Keratinocyte (primary cell): ENCODE data around the gene POU4F1. TPM values are rescaled to one million over a fixed set of nuclear protein-coding genes. Genes with fewer than 3 reads are reported as not detected.

Experiments
- DNase-seq: peaks from one replicate; pipeline ENCODE4 v3.0.0-alpha.2; 2011; ENCODE audit warnings: low read depth, missing footprints, low spot score
- FAIRE-seq: peaks from 2 replicates; lab custom pipeline; 2011; peaks lifted over from hg19 to GRCh38; lab: Jason Lieb, UNC
- H2AFZ ChIP-seq: 2 replicates; pipeline ENCODE4 v1.6.0; 2012; ENCODE audit warnings: low read length, control low read depth, inconsistent platforms; ENCODE audit not compliant: control insufficient read depth
- H3K27ac ChIP-seq: 2 replicates; pipeline ENCODE4 v1.5.1; 2011; ENCODE audit warnings: low read length; ENCODE audit not compliant: control insufficient read depth, insufficient read depth
- H3K27me3 ChIP-seq: 3 replicates; pipeline ENCODE4 v1.6.0; 2011; ENCODE audit warnings: low read length; ENCODE audit not compliant: control insufficient read depth, insufficient read depth; ENCODE audit errors: extremely low read depth
- H3K36me3 ChIP-seq, 2 experiments: 2 replicates in 1 of 2; 3 replicates in 1 of 2; pipeline ENCODE4 v1.5.1; 2011; ENCODE audit warnings: low read length in 2 of 2, mild to moderate bottlenecking in 1 of 2; ENCODE audit not compliant: control insufficient read depth in 2 of 2, insufficient read depth in 2 of 2; ENCODE audit errors: extremely low read depth in 1 of 2
- H3K4me1 ChIP-seq: 3 replicates; pipeline ENCODE4 v1.5.1; 2011; ENCODE audit warnings: low read length; ENCODE audit not compliant: control insufficient read depth, insufficient read depth; ENCODE audit errors: extremely low read depth
- H3K4me2 ChIP-seq: 3 replicates; pipeline ENCODE4 v1.6.0; 2011; ENCODE audit warnings: low read depth, low read length; ENCODE audit not compliant: control insufficient read depth, insufficient read depth; ENCODE audit errors: extremely low read depth
- H3K4me3 ChIP-seq, 3 experiments: fragments of 200-600 bp in 1 of 3; sonication (generic) in 1 of 3; 2 replicates in 2 of 3; 3 replicates in 1 of 3; pipeline ENCODE4 v1.5.1; 2011 to 2016; ENCODE audit warnings: low read length in 3 of 3, mild to moderate bottlenecking in 3 of 3, control low read depth in 2 of 3, inconsistent platforms in 1 of 3, low read depth in 1 of 3, mixed read lengths in 1 of 3, mixed run types in 1 of 3, moderate library complexity in 1 of 3; ENCODE audit not compliant: control insufficient read depth in 2 of 3, insufficient read depth in 2 of 3; ENCODE audit errors: extremely low read depth in 1 of 3
- H3K79me2 ChIP-seq: 2 replicates; pipeline ENCODE4 v1.6.0; 2012; ENCODE audit warnings: low read length; ENCODE audit not compliant: control insufficient read depth, insufficient read depth
- H3K9ac ChIP-seq: 3 replicates; pipeline ENCODE4 v1.6.0; 2011; ENCODE audit warnings: low read length; ENCODE audit not compliant: control insufficient read depth, insufficient read depth; ENCODE audit errors: extremely low read depth
- H3K9me1 ChIP-seq: 3 replicates; pipeline ENCODE4 v1.6.0; 2011; ENCODE audit warnings: low read length; ENCODE audit not compliant: control insufficient read depth, insufficient read depth; ENCODE audit errors: extremely low read depth
- H3K9me3 ChIP-seq: 2 replicates; pipeline ENCODE4 v1.5.1; 2012; ENCODE audit warnings: low read depth, low read length; ENCODE audit not compliant: control insufficient read depth
- H4K20me1 ChIP-seq: 3 replicates; pipeline ENCODE4 v1.6.0; 2011; ENCODE audit warnings: low read length; ENCODE audit not compliant: control insufficient read depth, insufficient read depth; ENCODE audit errors: extremely low read depth
- CTCF ChIP-seq, 3 experiments: IDR thresholded peaks in 1 of 3; conservative IDR thresholded peaks in 1 of 3; optimal IDR thresholded peaks in 1 of 3; 2 replicates in 2 of 3; 3 replicates in 1 of 3; pipeline versions ENCODE3 to v1.5.1; 2011; ENCODE audit warnings: low read length in 3 of 3, mild to moderate bottlenecking in 3 of 3, moderate library complexity in 2 of 3, control low read depth in 1 of 3, inconsistent platforms in 1 of 3; ENCODE audit not compliant: insufficient read depth in 2 of 3; ENCODE audit errors: extremely low read depth in 1 of 3
- EZH2 ChIP-seq: IDR thresholded peaks from one replicate; pipeline ENCODE4 v1.6.1; 2012; ENCODE audit warnings: inconsistent platforms, mild to moderate bottlenecking, low read length, moderate library complexity
- dilution Hi-C: fragments of 300-500 bp; cut with MboI; formaldehyde crosslinking; loops from one replicate; pipeline ENCODE4 v1.7.0; 2020; ENCODE audit warnings: low sequenced_read_pairs; ENCODE audit not compliant: extremely low pct_ligation_motif_present
- polyA plus RNA-seq, 5 experiments: library from polyadenylated mRNA; depleted of rRNA in 3 of 5; stranded (reverse) in 3 of 5; stranded (forward) in 1 of 5; unstranded in 1 of 5; fragments of >200 nt; gene quantifications; 1 replicate in 1 of 5; 2 replicates in 3 of 5; 3 replicates in 1 of 5; pipeline versions ENCODE4 v1.2.1 to v1.2.3, GENCODE V29; 2011 to 2012; ENCODE audit warnings: missing spikeins in 2 of 5, low read depth in 1 of 5, low replicate concordance in 1 of 5

The POU4F1 gene
- polyA plus RNA-seq, 1 donor (not counting 4 experiments of a cell fraction or from before 2014, with no cell fraction given), result not detected

GRCh38 chr13:78566631-78567030, 36.7 kb downstream of the POU4F1 start:
- H3K9me3 ChIP-seq, result no peaks in the 10 kb centered on the region
- H3K4me2 ChIP-seq, result no peak overlapping the region
- H3K27ac ChIP-seq, result no peak overlapping the region
- H3K9me1 ChIP-seq, result no peaks in the 10 kb centered on the region
- no peaks in the 10 kb centered on the region for H3K4me1 ChIP-seq
- H4K20me1 ChIP-seq, result no peaks in the 10 kb centered on the region
- H2AFZ ChIP-seq, result no peak overlapping the region
- TF ChIP-seq CTCF (optimal IDR thresholded peaks at IDR 0.05 in 1 of 3, IDR thresholded peaks at IDR 0.05 in 1 of 3, conservative IDR thresholded peaks at IDR 0.05 in 1 of 3; ENCODE audit: extremely low read depth in 1 of 3, insufficient read depth in 2 of 3, low read length in 3 of 3) (no peak), EZH2 (no peak)
- DNase-seq (no peak), FAIRE-seq (no peak)
- no peaks in the 10 kb centered on the region for H3K79me2 ChIP-seq
- H3K9ac ChIP-seq, result no peak overlapping the region
- dilution Hi-C loops, result no loop called here
- no peak overlapping the region for H3K4me3 ChIP-seq
- H3K36me3 ChIP-seq, result no peaks in the 10 kb centered on the region
- H3K27me3 ChIP-seq, result no peaks in the 10 kb centered on the region

DNA sequence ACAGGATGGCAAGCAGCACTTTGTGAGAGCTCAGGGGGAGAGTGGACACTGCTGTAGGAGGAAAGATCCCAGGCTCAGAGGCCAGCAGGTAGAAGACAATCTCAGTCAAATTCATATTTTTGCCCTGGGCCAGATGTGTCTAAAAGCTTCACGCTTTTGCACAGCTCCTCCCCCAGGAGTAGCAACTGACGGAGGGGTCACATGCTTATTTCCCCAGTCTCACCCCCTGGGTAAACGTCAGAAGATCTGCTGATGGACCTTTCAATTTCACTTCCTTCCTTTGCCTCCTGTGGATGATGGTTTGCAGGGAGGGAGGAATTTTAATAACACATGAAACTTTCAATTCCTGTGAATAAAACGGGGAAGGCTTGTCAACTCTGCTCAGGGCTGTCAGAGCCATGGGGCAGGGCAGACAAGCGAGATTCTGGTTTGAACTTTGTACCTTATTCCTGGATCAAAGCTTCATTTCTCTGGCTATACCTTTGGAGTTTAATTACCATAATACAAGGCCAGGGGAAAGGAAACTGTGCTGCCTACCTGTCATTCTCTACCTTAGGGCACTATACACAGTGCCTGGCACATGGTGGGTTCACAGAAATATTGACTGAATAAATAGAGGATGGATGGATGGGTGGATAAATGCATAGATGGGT, 41.0 kb downstream of the POU4F1 start:
- TF ChIP-seq CTCF (optimal IDR thresholded peaks at IDR 0.05 in 1 of 3, IDR thresholded peaks at IDR 0.05 in 1 of 3, conservative IDR thresholded peaks at IDR 0.05 in 1 of 3; ENCODE audit: extremely low read depth in 1 of 3, insufficient read depth in 2 of 3, low read length in 3 of 3) (no peak), EZH2 (no peak)
- no peak overlapping the region for H3K9ac ChIP-seq
- H3K9me1 ChIP-seq, result no peaks in the 10 kb centered on the region
- no peaks in the 10 kb centered on the region for H3K36me3 ChIP-seq
- no peak overlapping the region for H3K4me3 ChIP-seq
- DNase-seq (no peak), FAIRE-seq (no peak)
- H3K4me1 ChIP-seq, result no peaks in the 10 kb centered on the region
- no peaks in the 10 kb centered on the region for H3K27me3 ChIP-seq
- no peaks in the 10 kb centered on the region for H3K79me2 ChIP-seq
- no peak overlapping the region for H3K4me2 ChIP-seq
- H2AFZ ChIP-seq, result no peak overlapping the region
- H3K27ac ChIP-seq, result no peak overlapping the region
- H4K20me1 ChIP-seq, result no peaks in the 10 kb centered on the region
- dilution Hi-C loops, result no loop called here
- H3K9me3 ChIP-seq, result no peaks in the 10 kb centered on the region

Other genes with a start within 250 kb of the POU4F1 start
- 8.8 to 14.4 TPM (median 8.9 TPM) in 3 replicates for gene OBI1, start 55.6 kb upstream of the POU4F1 start, polyA plus RNA-seq